ENCODE measurements around the gene FNBP1.

DNA sequence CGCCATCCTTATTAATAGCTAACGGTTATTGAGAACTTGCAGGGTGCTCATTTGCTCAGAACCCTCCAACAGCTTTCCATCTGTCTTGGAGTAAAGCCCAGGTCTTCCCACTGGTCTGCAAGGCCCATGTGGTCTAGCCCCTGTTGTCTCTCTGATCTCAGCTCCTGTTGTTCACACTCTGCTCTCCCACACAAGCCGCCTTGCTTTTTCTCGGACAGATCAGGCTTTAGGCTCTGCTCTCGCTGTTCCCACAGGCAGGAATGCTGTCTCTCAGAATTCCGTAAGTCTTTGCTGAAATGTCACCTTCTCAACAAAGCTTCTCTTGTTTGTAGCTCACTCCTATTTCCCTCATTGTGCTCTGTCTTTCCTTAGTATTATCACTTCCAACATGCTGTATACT is 45.1 kb upstream of the FNBP1 start:
- TF ChIP-seq, protein P1, sequence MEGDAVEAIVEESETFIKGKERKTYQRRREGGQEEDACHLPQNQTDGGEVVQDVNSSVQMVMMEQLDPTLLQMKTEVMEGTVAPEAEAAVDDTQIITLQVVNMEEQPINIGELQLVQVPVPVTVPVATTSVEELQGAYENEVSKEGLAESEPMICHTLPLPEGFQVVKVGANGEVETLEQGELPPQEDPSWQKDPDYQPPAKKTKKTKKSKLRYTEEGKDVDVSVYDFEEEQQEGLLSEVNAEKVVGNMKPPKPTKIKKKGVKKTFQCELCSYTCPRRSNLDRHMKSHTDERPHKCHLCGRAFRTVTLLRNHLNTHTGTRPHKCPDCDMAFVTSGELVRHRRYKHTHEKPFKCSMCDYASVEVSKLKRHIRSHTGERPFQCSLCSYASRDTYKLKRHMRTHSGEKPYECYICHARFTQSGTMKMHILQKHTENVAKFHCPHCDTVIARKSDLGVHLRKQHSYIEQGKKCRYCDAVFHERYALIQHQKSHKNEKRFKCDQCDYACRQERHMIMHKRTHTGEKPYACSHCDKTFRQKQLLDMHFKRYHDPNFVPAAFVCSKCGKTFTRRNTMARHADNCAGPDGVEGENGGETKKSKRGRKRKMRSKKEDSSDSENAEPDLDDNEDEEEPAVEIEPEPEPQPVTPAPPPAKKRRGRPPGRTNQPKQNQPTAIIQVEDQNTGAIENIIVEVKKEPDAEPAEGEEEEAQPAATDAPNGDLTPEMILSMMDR (IDR thresholded peaks at IDR 0.05): no peak
- TF ChIP-seq POLR2A (IDR thresholded peaks at IDR 0.05): no peak
- no peak for TF ChIP-seq POLR2AphosphoS5 (IDR thresholded peaks at IDR 0.05)
- no peak for TF ChIP-seq EP300 (IDR thresholded peaks at IDR 0.05)
